SU-DHL-6 (cell line): ENCODE results near the gene PAQR4.

Experiments
- CTCF ChIP-seq: fragments of 200-600 bp; sonication (generic); IDR thresholded peaks from one replicate; pipeline ENCODE4 v1.5.1; 2017; ENCODE audit warnings: antibody characterized with exemption, mild to moderate bottlenecking, low read length, moderate library complexity; ENCODE audit not compliant: insufficient read depth, poor library complexity, severe bottlenecking
- EZH2phosphoT487 ChIP-seq: fragments of 200-600 bp; sonication (generic), shearing (Covaris generic); conservative IDR thresholded peaks from 2 replicates; pipeline ENCODE4 v1.6.1; 2018; ENCODE audit warnings: mild to moderate bottlenecking, antibody characterized with exemption, low read length, moderate library complexity, mixed read lengths

DNA sequence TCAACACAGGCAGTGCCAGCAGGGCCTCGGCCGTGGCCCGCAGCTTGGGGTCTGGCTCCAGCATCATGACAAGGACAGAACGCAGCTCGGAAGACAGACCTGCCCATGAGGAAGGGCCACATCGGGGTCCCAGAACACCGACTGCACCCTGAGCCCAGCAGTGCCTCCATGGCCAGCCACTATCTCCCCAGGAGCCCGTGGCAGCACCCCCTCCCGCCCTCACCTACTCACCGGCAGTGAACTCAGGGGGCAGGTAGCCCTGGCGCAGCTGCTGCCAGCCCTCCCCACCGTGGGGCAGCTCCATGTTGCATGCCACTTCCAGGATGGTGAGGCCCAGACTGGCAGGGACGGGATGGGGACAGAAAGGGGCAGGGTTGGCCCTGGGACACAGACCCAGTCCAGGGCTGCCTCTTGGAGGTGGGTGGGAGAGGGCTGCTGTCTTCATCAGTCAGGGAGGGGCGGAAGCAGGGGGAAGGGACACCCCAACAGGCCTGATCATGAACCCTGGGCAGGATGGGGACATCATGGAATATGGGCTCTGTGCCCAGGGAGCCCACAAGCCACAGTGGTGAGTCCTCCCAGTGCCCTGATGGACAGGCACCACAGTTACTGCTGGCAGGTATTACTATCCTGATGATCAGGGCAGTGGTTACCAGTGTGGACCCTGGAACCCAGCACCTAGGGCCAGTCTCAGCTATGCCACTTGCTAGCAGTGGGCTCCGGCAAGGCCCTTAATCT, 5.3 kb downstream of the PAQR4 start:
- TF ChIP-seq CTCF: no peak
- no peak for TF ChIP-seq EZH2phosphoT487
